Iris pigment epithelial cell (primary cell): ENCODE results near the gene CAMK2D.
A peak's percentile ranks its signal among the peaks of the same experiment; 100 is the strongest.

Experiments used
- DNase-seq: peaks from one replicate; pipeline ENCODE4 v3.0.0-alpha.2; 2011; ENCODE audit warnings: low read depth

The CAMK2D gene

DNA sequence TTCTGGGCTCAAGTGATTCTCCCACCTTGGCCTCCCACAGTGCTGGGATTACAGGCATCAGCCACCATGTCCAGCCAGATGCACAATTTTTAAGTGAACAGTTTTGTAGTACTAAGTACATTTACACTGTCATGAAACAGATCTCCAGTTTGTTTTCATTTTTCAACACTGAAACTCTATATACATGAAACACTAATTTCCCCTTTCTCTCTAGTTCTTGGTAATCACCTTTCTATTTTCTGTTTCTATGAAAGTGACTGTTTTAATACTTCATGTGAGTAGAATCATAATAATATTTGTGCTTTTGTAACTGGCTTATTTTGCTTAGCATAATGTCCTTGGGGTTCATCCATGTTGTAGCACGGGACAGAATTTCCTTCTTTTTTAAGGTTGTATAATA lies 237.4 kb downstream of the CAMK2D start:
- DNase-seq = no peak

GRCh38 chr4:113522433-113522832 lies 239.1 kb downstream of the CAMK2D start:
- DNase-seq = no peak

- DNase-seq = no peak
Measured at GRCh38 chr4:113513382-113513781, 248.2 kb downstream of the CAMK2D start.

GRCh38 chr4:113512880-113513279 lies 248.7 kb downstream of the CAMK2D start:
- no peak for DNase-seq

GRCh38 chr4:113511944-113512343 lies 249.6 kb downstream of the CAMK2D start:
- no peak for DNase-seq

- DNase-seq = no peak
Measured at GRCh38 chr4:113509851-113510250, 251.7 kb downstream of the CAMK2D start.

DNA sequence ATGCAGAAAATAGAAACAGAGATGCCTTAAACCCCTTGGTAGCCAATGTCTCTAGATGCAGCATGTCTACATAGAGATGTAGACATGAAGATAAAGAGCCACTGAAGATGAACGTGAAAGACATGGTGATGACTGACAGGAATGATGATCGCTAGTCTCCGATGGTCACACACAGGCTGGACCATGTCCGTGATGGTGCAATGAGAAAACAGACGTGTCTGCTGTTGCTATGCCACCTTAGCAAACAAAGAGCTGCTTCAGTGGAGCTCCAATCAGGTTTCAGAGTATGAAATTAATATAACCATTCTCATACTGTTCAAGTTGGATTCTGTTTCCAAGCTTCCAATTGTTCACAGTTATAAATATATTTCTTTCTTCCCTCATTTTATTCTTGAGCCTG lies 256.5 kb downstream of the CAMK2D start:
- no peak for DNase-seq

DNA sequence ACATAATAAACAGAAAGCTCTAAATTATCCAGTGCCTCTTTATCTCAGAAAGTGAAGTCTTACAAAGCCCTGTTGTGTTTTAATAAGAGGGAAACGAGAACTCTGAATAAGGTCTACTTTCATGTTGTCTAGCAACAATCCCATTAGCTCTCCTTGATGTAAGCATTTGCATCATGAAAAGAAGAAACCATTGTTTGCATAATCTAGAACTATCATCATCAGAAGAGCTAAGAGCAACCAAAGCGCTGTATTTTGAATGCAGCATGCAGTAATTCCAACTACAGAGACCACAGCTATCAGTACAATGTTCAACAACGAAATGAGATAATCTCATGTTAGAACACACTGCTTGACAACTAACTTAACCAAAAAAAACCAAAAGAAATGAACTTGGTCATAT lies 257.1 kb downstream of the CAMK2D start:
- no peak for DNase-seq

DNA sequence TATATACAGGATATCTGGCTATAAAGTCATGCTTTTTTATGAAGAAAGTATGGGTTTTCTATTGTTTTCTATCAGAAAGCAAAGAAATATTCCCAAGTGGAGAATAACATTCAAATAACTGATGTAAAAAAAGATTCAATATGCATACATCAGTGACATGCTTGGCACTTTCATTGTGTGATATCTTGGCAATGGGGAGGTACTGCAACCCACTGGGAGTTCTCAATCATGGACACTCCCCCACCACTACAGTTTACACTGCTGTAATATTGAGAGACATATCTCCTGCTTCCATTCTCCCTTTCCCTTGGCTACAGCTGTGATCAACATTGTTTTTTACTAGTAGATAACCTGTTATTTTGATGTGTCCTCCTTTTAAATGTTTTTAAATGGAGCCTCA lies 257.8 kb downstream of the CAMK2D start:
- DNase-seq = no peak

DNA sequence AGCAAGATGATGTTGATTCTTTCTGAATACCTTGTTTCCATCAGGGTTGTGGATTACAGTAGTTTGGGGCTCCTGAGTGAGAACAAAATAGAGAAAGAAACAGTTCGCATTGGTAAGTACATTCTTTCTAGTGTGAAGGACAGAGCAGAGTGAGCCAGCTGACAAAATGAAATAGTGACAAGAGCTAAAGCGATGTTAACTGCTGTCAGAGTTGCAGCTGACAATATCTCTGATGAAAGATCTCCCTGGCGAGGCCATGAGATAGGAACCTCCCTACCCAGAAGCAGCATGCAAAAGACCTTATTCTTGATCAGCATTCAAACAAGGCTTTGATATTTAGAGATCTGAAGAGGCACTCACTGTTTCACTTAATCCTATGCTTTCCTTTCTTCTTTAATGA lies 258.6 kb downstream of the CAMK2D start:
- no peak for DNase-seq

- DNase-seq = peak; percentile 40
Measured at GRCh38 chr4:113502476-113502875, 259.1 kb downstream of the CAMK2D start.

DNA sequence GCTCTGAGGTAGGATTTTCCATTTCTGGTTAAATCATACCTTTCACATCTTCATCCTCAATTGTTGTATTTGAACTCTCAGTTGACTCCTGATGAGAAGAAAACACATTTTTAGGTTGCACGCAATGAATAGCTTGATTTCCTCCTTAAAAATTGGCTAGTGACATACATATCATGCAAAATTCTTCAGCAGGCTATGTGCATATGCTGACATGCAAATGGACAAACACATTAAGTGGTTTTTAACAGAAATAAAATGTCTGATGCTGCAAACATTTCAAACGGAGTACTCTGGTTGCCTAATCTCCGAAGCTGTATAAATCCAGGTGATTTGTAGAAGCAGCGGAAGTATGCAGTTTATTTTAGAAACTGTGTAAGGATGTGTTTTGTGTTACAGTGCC lies 261.1 kb downstream of the CAMK2D start:
- DNase-seq = no peak

- DNase-seq = peak; percentile 92
Measured at GRCh38 chr4:113499696-113500095, 261.8 kb downstream of the CAMK2D start.

GRCh38 chr4:113499166-113499565 lies 262.4 kb downstream of the CAMK2D start:
- DNase-seq = no peak

GRCh38 chr4:113497154-113497884 lies 264.2 kb downstream of the CAMK2D start:
- no peak for DNase-seq

DNA sequence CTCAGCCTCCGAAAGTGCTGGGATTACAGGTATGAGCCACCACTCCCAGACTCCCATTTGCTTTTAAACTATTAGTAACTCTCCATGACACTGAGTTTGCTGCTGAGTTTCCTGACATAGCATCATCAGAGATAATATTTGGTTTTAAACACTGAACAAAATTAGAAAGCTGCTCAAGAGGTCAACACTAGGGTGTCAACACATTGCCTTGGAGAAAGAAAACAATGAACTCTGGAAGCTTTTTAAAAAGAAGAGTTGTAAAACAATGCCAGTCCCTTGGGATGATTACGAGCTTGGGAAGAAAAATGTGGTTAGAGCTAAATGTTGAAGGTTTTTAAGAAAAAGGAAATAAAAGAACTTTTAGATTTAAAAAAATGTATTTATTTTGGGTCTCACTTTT lies 264.8 kb downstream of the CAMK2D start:
- no peak for DNase-seq

- no peak for DNase-seq
Measured at GRCh38 chr4:113495790-113496189, 265.7 kb downstream of the CAMK2D start.

DNA sequence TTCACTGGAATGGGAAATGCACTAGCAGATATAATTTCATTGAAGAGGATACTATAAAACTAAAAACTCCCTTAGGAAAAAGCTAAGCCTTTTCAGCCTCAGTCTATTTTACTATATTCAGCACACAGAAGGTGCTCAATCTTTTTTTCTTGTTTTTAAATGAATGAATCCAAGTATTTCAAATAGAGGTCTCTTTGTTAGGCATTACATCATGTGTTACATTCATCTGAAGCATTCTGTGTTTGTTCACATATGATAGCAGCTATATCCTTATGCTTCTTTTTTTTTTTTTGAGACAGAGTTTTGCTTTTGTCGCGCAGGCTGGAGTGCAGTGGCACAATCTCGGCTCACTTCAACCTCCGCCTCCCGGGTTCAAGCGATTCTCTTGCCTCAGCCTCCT lies 278.4 kb downstream of the CAMK2D start:
- no peak for DNase-seq

GRCh38 chr4:113482325-113482724 lies 279.2 kb downstream of the CAMK2D start:
- no peak for DNase-seq

DNA sequence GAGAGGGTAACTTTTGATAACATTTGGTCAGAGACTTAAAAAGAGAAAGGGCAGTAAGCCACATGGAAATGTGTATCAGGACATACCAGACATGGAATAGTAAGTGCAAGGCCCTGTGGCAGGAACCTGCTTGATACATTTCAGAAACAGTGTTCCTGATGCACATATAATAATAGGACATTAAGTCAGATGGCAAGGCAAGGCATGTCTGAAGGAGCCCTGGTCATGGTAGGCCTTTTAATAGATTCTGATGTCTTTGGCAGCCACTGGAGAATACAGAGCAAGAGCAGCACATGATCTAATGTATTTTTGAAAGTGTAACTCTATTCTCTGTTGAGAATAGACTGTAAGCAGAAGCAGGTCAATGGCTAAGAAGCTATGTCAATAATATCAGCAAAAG lies 279.7 kb downstream of the CAMK2D start:
- no peak for DNase-seq

- DNase-seq = no peak
Measured at GRCh38 chr4:113480109-113480508, 281.4 kb downstream of the CAMK2D start.

- DNase-seq = no peak
Measured at GRCh38 chr4:113478032-113478431, 283.5 kb downstream of the CAMK2D start.

DNA sequence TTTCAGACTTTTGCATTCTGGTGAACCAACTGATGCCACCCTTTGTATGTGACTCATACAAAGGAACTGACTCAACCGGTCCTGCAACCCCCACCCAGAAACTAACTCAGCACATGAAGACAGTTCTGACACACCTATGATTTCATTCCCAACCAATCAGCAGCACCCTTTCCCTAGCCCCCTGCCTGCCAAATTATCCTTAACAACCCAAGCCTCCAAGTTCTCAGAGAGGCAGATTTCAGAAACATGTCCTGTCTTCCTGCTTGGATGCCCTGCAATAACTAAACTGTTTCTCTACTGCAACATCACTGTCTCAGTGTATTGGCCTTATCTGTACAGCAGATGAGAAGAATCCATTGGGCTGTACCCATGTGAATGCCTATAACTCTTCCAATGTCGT lies 284.7 kb downstream of the CAMK2D start:
- no peak for DNase-seq

GRCh38 chr4:113474017-113474416 lies 287.5 kb downstream of the CAMK2D start:
- peak; percentile 95 for DNase-seq
